GM18511 (cell line): ENCODE data around the gene KCNN1.
"Not testable (repeated sequence)": the region's sequence is repeated elsewhere in the genome, so short reads cannot be mapped to it uniquely, and the experiment has no call there.

ENCODE experiments used
- ATAC-seq: cut with Tn5 transposase; IDR thresholded peaks from one replicate; pipeline ENCODE4 v1.9.1; 2021; ENCODE audit warnings: mild to moderate bottlenecking, moderate library complexity; ENCODE audit not compliant: unreplicated experiment

KCNN1 gene

DNA sequence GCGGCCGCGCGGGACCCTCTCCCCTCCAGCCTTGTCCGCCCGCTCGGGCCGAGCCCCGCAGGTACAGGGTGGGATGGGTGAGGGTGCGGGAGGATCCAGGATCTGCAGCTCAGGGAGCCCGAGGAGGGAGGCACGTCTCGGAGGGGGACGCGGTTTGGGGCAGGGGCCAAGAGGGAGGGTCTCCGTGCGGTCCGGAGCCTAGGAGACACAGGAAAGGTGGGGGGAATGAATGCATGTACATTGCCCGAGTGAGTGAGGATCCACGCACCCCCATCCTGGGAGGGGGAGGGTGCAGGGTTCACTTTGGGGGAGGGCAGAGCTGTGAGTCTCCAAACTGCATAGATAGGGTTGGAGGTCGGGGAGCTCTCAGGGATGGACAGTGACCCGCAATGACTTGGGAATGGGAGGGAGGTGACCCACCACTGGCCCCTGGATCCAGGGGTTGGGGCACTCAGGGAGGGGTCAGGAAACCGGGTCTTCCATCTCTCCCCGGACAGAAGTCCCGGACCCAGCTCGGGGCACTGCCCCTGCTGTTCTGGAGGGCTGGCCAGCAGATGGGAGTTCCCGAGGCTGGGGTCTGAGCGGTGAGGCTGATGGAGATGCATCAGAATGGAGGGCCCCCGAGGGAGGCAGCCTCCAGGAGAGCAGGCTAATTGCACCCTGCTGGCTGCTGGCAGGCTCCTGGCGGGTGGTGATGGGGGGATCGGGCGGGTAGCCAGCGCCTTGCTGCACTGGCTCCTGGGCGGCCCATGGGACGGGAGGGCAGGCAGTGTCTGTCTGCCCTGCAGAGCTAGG lies 547 bp downstream of the KCNN1 start:
- ATAC-seq = no peak

DNA sequence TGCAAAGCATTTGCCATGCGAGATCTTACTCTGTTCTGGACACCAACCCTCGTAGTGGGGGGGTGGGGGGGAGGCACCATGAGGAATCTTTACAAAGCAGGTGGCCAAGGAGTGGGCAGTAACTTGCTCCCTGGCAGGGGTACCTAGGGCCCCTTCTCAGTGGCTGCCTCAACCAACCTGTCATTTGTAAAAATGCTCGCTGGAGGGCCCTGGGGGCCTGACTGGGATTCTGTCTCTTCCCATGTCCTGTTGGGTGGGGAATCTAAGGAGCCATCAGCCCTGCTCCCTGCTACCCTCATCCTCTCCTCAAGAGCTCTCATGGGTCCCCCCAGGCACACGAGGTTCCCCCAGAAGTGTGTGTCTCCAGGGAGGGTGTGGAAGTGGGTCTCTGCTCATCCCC lies 1.5 kb downstream of the KCNN1 start:
- ATAC-seq = no peak

DNA sequence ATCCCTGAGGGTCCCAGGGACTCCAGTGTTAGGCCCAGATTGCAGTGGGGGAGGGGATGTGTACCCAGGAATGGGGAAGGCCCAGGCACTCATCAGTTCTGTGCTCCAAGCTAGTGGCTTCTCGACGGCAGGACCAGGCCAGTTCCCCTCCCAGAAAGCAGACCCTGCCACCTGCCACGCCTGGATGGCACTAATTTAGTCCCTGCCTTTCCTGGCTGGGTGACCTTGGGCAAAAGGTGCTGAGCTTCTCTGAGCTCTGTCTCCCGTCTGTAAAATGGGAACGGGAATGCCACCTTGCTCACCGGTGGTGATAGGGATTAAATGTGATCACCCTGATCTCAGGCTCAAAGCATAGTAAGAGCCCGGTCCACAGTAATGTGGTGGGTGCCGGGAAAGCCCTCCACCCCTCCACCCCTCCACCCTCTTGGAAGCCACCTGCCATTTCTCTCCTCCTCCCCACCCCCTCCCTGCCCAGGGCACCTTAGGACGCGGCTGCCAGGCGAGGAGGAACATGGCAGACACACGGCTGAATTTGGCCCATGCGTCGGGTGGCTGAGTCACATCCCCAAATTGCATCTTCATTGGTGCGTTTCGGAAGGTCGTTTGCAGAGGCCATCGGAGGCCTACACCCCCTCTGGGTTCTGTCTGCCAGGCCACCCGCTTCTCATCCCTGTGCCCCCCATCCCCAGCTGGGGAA lies 2.3 kb downstream of the KCNN1 start:
- no peak for ATAC-seq

DNA sequence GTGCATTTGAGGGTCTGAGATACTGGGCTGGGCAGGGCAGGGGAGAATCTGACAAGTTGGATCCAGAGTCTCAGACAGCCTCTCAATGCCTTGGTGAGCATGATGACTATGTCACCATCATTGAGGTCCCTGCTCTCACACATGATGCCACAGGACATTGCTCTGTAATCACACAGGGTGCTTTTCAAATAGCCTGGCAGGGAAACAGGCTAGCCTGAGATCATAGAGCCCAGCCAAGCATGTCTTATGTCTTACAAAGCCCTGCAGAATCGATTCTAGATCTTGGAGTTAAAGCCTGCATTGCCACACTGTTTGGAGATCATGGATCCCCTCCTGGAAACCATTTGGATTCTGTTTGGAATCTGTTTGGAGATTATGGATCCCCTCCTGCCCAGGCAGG lies 5.3 kb downstream of the KCNN1 start:
- ATAC-seq = no peak

DNA sequence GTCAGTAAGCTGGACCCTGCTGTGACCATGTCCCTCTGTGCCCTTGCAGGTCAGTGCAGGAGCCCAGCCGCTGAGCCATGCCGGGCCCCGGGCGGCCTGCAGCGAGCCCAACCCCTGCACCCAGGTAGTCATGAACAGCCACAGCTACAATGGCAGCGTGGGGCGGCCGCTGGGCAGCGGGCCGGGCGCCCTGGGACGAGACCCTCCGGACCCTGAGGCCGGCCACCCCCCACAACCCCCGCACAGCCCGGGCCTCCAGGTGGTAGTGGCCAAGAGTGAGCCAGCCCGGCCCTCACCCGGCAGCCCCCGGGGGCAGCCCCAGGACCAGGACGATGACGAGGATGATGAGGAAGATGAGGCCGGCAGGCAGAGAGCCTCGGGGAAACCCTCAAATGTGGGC lies 6.9 kb downstream of the KCNN1 start:
- ATAC-seq = no peak

DNA sequence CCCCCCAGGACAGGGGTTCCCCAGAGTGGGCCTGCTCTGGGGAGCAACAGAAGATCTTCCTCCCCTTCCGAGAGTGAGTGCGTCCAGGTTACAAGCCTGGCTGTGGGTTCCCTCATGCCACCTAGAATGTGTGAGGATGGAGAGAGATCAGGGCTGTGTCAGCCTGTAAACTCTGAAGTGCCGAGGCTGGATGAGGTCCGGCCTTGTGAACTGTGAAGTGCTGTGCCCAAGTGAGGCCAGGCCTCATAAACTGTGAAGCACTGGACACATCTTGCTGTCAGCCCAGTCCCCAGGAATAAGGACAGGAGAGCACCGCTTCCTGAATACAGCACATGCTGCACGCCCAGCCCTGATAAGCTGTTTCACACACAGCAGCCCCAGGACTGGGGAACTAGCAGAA lies 7.6 kb downstream of the KCNN1 start:
- ATAC-seq = no peak

DNA sequence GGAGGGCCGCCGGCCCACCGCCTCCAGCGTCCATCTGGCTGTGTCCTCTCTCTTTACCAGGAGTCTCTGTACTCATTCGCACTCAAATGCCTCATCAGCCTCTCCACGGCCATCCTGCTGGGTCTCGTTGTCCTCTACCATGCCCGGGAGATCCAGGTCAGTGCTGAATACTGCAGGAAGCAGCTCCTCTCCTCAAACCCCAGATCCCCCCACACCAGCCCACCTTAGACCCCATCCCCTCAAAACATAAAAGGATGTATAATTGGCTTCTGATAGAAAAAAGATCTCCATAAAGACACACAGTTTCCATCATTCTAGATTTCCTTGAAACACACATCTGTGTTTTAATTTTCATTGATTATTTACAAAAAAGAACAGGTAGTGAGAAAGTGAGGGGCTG lies 8.1 kb downstream of the KCNN1 start:
- no peak for ATAC-seq

DNA sequence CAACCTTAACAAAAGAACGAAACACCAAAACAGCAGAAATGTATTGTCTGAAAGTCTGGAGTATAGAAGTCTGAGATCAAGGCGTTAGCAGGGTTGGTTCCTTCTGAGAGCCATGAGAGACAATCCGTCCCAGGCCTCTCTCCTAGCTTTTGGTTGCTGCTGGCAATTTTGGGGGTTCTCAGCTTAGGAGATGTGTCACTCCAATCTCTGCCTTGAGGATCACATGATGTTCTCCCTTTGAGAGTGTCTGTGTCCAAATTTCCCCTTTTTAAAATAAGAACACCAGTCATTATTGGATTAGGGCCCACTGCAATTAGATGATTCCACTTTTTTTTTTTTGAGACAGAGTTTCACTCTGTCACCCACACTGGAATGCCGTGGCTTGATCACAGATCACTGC lies 10.1 kb downstream of the KCNN1 start:
- ATAC-seq = no peak

DNA sequence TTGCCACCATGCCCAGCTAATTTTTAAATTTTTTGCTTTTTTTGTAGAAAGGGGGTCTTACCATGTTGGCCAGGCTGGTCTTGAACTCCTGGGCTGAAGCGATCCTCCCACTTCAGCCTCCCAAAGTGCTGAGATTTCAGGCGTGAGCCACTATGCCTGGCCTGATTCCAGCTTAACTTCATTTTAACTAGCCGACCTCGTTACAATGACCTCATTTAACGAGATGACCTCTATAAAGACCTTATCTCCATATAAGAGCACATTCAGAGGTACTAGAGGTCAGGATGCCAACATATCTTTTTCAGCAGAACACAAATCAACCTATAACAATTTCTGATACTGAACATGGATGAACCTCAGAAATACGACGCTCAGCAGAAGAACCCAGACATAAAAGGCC lies 10.6 kb downstream of the KCNN1 start:
- no peak for ATAC-seq

DNA sequence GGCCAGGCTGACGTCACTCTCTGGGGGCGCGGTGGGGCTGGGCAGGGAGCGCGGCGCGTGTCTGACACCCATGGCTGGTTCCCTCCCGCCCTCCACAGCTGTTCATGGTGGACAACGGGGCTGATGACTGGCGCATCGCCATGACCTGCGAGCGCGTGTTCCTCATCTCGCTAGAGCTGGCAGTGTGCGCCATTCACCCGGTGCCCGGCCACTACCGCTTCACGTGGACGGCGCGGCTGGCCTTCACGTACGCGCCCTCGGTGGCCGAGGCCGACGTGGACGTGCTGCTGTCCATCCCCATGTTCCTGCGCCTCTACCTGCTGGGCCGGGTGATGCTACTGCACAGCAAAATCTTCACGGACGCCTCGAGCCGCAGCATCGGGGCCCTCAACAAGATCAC lies 14.7 kb downstream of the KCNN1 start:
- no peak for ATAC-seq

DNA sequence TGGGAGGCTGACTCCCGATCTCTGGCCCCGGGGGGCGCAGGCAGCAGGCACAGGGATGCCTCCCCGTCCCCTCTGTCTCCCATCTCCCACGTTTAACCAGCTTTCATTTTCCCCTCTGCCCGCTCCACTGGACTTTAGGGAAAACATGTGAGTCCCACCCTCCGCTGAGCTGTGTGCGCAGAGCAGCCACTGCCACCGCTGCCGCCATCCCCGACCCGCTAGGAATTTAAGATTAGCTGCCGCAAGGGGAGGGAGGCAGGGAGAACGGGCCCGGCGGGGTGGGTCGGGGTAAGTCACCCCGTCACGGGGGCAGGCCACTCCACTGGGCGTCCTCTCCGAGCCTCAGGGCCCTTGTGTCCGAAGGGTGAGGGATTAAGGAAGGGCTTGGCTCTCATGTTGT lies 15.5 kb downstream of the KCNN1 start:
- ATAC-seq = no peak

DNA sequence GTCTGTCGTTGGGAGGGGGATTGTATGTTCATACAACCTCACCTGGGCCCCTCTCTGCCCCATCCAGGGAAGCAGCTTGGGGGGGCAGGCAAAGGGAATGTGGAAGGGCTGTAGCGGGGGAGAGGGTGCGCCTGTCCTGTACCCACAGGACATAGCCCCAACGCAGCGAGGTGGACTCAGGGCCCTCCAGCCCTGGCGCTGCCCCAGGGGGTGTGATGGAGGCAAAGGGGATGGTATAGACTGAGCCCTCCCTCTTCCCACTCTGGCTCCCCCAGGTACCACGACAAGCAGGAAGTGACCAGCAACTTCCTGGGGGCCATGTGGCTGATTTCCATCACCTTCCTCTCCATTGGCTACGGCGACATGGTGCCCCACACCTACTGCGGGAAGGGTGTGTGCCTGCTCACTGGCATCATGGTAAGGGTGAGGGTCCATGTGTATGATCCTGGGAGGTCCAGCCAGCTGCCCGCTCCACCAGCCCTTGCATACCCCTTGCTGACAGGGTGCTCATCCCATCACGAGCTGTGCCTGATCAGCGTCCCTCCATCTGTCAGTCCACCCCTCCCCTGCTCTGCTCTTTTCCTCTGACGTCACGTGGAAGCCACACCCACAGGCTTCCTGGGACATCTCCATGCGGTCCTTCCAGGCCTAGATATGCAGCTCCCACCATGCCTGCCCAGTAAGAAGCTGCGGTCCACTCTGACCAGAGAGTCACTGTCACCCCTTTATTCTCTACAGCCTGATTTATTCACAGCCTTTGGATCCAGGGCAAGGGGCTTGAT lies 18.3 kb downstream of the KCNN1 start:
- no peak for ATAC-seq

DNA sequence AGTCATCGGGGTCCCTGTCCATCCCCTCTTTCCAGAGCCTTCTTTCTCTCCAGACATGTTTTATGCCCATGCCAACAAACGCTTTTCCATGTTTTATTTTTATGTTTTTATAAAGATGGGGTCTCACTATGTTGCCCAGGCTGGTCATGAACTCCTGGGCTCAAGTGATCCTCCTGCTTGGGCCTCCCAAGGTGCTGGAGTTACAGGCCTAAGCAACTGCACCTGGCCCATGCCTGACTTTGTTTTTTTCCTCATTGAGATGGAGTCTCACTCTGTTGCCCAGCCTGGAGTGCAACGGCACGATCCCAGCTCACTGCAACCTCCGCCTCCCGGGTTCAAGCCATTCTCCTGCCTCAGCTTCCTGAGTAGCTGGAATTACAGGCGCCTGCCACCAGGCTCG lies 19.7 kb downstream of the KCNN1 start:
- not testable (repeated sequence) for ATAC-seq

DNA sequence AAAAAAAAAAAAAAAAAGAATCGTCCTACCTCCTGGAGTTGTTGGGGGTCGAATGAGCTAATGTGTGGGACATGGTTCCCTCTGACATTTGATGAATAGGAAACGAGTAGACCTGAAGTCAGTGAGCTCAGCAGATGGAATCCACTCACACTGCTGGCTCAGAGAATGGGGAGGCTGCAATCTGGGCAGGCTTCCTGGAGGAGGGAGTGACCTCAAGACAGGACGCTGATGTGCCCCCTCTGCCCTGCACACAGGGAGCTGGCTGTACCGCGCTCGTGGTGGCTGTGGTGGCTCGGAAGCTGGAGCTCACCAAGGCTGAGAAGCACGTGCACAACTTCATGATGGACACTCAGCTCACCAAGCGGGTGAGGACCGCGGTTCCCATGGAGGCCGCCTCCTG lies 21.3 kb downstream of the KCNN1 start:
- ATAC-seq = no peak

DNA sequence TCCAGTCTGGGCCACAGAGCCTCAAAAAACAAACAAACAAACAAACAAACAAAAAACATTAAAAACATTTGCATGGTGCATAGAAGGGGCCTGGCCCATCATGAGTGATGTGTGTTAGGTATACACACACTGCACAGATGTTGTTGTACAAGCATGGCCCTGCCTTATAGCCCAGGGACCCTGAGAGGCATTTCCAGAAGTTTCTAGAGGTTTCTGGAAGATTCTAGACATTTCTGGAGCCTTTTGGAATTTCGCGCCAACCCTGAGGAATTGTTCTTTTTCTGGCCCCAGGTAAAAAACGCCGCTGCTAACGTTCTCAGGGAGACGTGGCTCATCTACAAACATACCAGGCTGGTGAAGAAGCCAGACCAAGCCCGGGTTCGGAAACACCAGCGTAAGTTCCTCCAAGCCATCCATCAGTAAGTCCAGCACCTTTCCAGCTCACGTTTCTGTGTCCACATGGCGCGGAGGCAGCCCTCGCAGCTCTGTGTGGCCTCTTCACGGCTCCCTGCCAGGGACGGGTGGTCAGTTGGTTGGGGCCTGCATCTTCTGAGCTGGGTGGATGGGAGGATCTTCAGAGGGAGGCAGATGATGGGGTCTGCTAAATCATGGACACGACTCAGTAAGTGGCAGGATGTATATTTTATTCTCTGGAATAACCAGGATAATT lies 22.7 kb downstream of the KCNN1 start:
- ATAC-seq = no peak

DNA sequence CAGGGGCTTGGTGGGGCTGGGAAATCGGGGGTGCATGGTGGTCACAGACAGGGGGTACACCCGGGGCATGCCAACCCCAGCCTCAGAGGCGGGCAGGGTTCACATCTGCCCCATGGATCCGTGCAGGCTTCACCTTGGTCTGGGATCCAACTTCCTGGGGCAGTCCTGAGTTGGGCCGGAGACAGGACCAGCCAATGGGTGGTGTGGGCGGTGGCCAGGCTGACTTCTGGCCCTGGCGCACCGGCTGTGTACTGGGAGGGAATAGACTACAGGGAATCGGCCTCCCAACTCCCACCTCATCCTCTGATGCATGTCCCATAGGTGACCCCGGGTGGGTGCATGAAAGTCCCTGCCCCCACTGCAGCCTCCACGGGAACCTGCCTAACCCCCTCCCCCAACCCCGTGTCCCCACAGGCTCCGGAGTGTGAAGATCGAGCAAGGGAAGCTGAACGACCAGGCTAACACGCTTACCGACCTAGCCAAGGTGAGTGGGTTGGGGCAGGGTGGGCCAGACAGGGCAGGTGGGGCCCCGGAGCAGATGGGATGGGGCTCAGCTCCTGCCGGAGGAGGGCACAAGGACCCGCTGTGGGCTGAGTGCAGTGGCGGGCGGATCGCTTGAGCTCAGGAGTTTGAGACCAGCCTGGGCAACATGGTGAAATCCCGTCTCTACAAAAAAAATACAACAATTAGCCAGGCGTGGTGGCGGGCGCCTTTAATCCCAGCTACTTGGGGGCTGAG lies 26.3 kb downstream of the KCNN1 start:
- no peak for ATAC-seq

DNA sequence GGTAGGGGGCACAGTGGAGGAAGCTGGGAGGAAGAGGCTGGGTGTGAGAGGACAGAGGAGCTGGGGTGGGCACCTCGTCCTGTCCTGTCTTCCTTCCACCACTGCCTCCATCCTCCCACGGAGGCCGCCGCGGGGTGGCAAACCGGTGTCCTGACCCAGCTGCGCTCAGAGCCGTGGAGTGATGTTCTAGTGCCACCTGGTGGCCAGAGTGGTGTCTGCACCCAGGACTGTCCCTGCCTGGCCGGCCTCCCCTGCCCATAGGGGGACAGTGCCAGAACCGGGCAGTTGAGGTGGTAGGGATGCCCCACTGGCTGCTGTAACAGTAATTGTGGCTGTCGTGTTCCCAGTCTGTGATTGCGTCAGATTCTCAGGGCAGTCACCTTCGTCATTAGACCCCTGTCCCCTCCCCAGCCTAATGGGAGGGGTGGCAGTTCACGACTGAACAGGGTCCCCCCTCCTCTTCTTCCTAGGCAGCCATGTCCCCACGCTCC lies 30.0 kb downstream of the KCNN1 start:
- peak; percentile 41 for ATAC-seq

DNA sequence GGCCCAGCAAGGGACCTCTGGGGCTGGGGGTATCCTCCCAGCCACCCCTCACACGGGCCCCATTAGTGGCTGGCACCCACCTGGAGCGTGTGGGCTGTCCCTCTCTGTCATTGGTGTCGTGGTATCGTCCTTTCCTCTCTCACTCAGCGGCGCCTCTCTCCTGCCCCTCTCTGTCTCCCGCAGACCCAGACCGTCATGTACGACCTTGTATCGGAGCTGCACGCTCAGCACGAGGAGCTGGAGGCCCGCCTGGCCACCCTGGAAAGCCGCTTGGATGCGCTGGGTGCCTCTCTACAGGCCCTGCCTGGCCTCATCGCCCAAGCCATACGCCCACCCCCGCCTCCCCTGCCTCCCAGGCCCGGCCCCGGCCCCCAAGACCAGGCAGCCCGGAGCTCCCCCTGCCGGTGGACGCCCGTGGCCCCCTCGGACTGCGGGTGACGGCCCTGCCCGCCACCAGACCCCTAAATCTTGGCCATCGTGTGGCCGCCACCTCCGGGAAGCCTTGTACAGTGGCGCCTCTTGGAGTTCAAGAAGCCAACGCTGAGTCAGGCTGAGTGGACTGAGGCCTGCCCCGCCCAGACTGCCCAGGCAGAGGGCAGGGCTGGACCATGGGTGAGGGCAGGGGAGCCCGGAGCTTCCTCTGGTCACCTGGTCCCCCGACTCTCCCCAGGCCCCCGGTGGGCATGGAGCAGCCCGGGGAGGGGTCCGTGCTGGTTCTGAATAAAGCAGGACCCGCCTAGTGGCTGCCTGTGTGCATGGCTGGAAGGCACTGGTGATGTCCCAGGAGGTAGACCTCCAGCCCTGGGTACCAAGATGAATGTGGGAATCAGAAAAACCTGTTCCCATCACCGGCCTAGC lies 31.3 kb downstream of the KCNN1 start:
- ATAC-seq = no peak

DNA sequence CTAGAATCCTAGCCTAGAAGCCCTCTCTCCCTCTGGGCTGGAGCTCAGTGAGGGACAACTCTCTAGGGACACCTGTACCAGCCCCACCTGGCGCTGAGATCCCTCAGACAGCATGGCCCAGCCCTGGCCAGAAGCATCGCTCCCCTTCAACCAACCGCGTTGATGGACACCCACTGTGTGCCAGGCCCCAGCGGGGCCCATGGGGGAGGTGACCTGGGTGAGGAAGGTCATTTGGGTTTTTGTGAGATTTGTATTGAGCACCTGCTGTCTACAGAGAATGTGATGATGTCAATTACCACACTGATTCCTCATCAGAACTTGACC lies 31.9 kb downstream of the KCNN1 start:
- no peak for ATAC-seq
